ENCODE data around the gene TCN2. TPM values are rescaled to one million over a fixed set of nuclear protein-coding genes. Genes with fewer than 3 reads are reported as not detected.

TCN2 gene
- total and polyA plus RNA-seq, 2 of the 4 experiments (the other 2 are of a cell fraction), result 1.3 to 3.6 TPM

- H3K79me1 ChIP-seq (ENCODE audit: low read depth in 1 of 2, low read length in 2 of 2), result no peaks in the 10 kb centered on the region
- BruUV-seq (replicated peaks), result no TSS peak
- ATAC-seq (ENCODE audit: low read depth), result no peak
- H2AFZ ChIP-seq (replicated peaks; ENCODE audit: low read length, poor library complexity), result no peak overlapping the region
- in situ Hi-C loops (cut with MboI; ENCODE audit: low sequenced_read_pairs), result no loop called here
- H3K18ac ChIP-seq (ENCODE audit: low read depth, low read length), result no peak overlapping the region
- no peak overlapping the region for H3K23ac ChIP-seq (ENCODE audit: low read depth, low read length)
- no peak overlapping the region for H2BK120ac ChIP-seq (ENCODE audit: low read depth, low read length)
- intact Hi-C loops (cut with micrococcal nuclease), result no loop called here
- no peak overlapping the region for H4K5ac ChIP-seq (ENCODE audit: low read depth, low read length)
- H2BK5ac ChIP-seq (ENCODE audit: low read depth, low read length, poor library complexity, severe bottlenecking), result no peak overlapping the region
- no peak overlapping the region for H3K4ac ChIP-seq (ENCODE audit: low read depth, low read length)
- no peak overlapping the region for H3K4me3 ChIP-seq (ENCODE audit: insufficient read depth, low read depth, low read length)
- H3K36me3 ChIP-seq (ENCODE audit: control insufficient read depth, insufficient read depth, low read length), result no peaks in the 10 kb centered on the region
- no peak overlapping the region for H4K91ac ChIP-seq (ENCODE audit: insufficient read depth, low read depth, low read length)
- no peak overlapping the region for H3K9ac ChIP-seq (ENCODE audit: low read depth, low read length)
- DNase-seq, result no peak
- H3K4me1 ChIP-seq (ENCODE audit: control insufficient read depth, insufficient read depth, low read length), result no peaks in the 10 kb centered on the region
- POLR2A ChIA-PET (ENCODE audit: unreplicated experiment), result no interaction called here
- no peaks in the 10 kb centered on the region for H3K9me3 ChIP-seq (ENCODE audit: control insufficient read depth, insufficient read depth, low read length)
- no peak overlapping the region for H4K8ac ChIP-seq (ENCODE audit: low read depth in 2 of 2, low read length in 2 of 2)
- H3K14ac ChIP-seq (replicated peaks; ENCODE audit: low read depth, low read length), result no peak overlapping the region
- H2BK15ac ChIP-seq (ENCODE audit: low read depth, low read length), result no peak overlapping the region
- peaks cover 21% of the 10 kb centered on the region for H3K27me3 ChIP-seq (ENCODE audit: control insufficient read depth, insufficient read depth, low read length)
- TF ChIP-seq RFX5 (IDR thresholded peaks at IDR 0.05; ENCODE audit: low read depth, low read length) (no peak), ELK1 (IDR thresholded peaks at IDR 0.05; ENCODE audit: borderline replicate concordance, low read depth, low read length) (no peak), USF2 (IDR thresholded peaks at IDR 0.05; ENCODE audit: low read depth, low read length) (no peak), MXI1 (IDR thresholded peaks at IDR 0.05; ENCODE audit: borderline replicate concordance, low read depth, low read length) (no peak), CTCF (conservative IDR thresholded peaks at IDR 0.05; ENCODE audit: low read depth, low read length) (no peak), MAFK (IDR thresholded peaks at IDR 0.05; ENCODE audit: low read depth, low read length) (no peak), CHD1 (IDR thresholded peaks at IDR 0.05; ENCODE audit: low read depth, low read length) (no peak), FOS (IDR thresholded peaks at IDR 0.05; ENCODE audit: low read depth, low read length) (no peak), RAD21 (IDR thresholded peaks at IDR 0.05; ENCODE audit: low read length) (no peak), CEBPB (IDR thresholded peaks at IDR 0.05; ENCODE audit: low read depth, low read length) (no peak), NFE2L2 (IDR thresholded peaks at IDR 0.05; ENCODE audit: low read depth, low read length) (no peak), RCOR1 (IDR thresholded peaks at IDR 0.05; ENCODE audit: insufficient replicate concordance, low read length) (no peak), POLR2A (IDR thresholded peaks at IDR 0.05; ENCODE audit: low read depth, low read length) (no peak), SMC3 (IDR thresholded peaks at IDR 0.05; ENCODE audit: low read depth, low read length) (no peak), BHLHE40 (IDR thresholded peaks at IDR 0.05; ENCODE audit: low read depth, low read length) (no peak), MAZ (IDR thresholded peaks at IDR 0.05; ENCODE audit: borderline replicate concordance, low read depth, low read length) (no peak)
- no peak overlapping the region for H2BK20ac ChIP-seq (ENCODE audit: low read depth, low read length)
- 43% methylated on average over 2 of the region's 6 CpGs; no CpG with 5 or more reads in 1 of the 2 experiments for WGBS, 2 experiments (ENCODE audit: extremely low coverage in 2 of 2, insufficient read length in 1 of 2)
- CTCF ChIA-PET, result no interaction called here
- no peak overlapping the region for H2AK5ac ChIP-seq (ENCODE audit: low read depth, low read length)
- H3K4me2 ChIP-seq (ENCODE audit: low read depth, low read length), result no peak overlapping the region
- no peaks in the 10 kb centered on the region for H4K20me1 ChIP-seq (ENCODE audit: insufficient read depth, low read length)
- no peak overlapping the region for H3K27ac ChIP-seq (ENCODE audit: insufficient read depth, low read length)
- H3K56ac ChIP-seq (ENCODE audit: extremely low read depth, insufficient read depth, low read length), result no peak overlapping the region
- no peak overlapping the region for H2AK9ac ChIP-seq (replicated peaks; ENCODE audit: low read depth, low read length, poor library complexity)
- dilution Hi-C loops (cut with HindIII; ENCODE audit: low sequenced_read_pairs, unreplicated experiment), result no loop called here
- no peaks in the 10 kb centered on the region for H3K9me1 ChIP-seq (ENCODE audit: insufficient read depth, low read length)
These were observed 47.1 kb upstream of the TCN2 start for GRCh38 chr22:30559889-30560288.
